ENCODE results near the gene NRM.
"Not testable (repeated sequence)": the region's sequence is repeated elsewhere in the genome, so short reads cannot be mapped to it uniquely, and the experiment has no call there.

NRM gene, protein sequence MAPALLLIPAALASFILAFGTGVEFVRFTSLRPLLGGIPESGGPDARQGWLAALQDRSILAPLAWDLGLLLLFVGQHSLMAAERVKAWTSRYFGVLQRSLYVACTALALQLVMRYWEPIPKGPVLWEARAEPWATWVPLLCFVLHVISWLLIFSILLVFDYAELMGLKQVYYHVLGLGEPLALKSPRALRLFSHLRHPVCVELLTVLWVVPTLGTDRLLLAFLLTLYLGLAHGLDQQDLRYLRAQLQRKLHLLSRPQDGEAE

DNA sequence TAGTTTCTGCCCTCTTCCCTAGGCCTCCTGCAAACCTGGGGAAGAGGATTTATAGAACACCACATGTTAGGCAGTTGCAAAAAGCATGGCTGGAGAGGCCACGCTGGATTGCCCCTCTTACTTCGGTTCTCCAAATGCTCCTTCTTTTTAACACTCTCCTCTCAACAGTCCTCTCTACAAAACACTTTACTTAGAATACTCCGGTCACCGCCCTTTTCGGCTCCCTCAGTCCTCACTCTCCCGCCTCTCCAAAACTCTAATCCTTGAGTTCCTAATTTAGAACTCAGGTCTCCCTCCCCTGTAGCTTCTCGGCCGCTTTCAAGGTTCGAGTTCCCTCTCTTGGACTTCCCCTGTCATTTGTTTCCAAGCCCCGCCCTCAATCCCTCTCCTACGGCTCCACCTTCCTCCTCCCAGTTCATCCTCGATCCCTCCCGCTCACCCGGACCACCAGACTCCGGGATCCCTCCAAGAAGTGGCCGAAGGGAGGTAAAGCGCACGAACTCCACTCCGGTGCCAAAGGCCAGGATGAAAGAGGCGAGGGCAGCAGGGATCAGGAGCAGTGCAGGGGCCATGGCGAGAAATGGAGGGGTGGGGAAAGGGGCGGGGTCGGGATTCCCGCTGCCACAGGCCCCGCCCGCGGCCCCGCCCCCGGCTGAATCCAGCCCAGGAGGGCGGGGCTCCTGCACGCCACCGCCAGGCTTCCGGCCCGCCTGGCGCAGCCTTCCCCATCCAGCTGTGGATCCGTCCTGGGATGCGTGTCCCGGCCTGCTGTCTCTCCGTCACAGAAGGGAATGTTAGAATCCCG is at the start of gene NRM:
TSS of gene NRM (minus strand) at position 582 of the 805 bp plus-strand sequence. CDS start at position 572, 10 bp downstream.
- peak; percentile 78 for DNase-seq (ENCODE audit: low read depth)

DNA sequence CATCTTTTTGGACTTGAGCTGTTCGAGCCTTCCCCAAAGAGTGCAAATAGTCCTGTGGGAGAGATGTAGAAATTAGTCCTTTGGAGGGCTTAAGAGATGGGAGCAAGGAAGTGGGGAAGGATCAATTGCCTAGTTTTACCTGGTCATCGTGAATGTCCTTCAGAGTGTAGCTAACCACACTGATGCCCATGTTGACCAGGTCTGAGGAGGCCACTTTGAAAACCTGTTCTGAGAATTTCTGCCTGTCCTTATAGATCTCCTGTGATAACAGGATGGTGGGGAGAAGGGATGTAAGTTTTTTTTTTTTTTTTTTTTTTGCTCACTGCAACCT is 49.7 kb upstream of the NRM start:
- DNase-seq (ENCODE audit: low read depth), result no peak

GRCh38 chr6:30738532-30738931 is 47.7 kb upstream of the NRM start:
- DNase-seq (ENCODE audit: low read depth), result no peak

DNA sequence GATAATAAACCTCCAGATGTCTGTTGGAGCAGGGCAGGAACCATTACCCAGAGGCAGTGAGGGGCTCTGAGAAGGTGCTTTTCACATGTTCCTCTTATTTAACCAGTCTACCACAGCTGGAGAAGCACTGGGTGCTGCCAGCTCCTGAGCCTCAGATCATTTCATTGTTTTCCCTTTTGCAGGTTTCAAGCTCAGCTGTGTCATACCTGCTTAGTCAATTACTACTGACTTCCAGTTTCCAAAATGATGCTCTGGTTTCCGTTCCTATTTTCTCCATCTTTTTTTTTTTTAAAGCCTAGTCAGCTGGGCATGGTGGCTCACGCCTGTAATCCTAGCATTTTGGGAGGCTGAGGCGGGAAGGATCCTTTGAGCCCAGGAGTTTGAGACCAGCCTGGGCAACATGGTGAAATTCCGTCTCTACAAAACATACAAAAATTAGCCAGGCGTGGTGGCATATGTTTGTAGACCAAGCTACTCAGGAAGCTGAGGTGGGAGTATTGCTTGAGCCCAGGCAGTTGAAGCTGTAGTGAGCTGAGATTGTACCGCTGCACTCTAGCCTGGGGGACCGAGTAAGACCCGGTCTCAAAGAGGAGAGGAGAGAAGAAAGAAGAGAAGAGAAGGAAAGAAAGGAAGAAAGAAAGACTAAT is 45.0 kb upstream of the NRM start:
- no peak for DNase-seq (ENCODE audit: low read depth)

- no peak for DNase-seq (ENCODE audit: low read depth)
These were observed 41.6 kb upstream of the NRM start for GRCh38 chr6:30732237-30732943.

DNA sequence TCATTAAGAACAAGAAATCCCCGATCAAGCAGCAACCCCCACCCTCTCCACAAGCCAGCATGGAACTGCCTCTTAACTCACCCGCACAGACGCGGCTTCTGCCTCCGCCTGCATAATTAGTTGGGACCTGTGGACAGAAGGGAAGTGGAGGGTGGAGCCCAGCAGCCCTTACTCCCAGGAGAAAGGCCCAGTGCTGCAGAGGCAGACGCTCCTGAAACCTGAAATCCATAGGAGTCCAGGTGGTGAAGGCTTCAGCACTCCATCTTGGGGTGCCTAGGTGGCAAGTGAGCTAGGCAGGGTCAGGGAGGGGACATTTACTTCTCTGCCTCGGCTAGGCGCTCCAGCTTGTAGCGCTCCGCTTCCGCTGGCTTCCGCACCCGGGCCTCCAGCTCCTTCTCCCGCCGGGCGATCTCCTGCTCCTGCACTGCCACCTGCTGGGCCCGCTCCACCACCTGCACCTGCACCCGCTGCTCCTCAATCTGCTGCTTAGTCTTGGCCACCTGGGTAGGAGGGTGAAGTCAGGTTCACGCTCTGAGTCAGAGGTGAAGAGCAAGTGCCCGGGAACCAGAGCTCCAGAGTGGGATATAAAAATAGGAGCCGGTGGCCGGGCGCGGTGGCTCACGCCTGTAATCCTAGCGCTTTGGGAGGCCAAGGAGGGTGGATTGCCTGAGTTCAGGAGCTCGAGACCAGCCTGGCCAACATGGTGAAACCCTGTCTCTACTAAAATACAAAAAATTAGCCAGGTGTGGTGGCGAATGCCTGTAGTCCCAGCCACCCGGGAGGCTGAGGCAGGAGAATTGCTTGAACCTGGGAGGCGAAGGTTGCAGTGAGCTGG is 40.0 kb upstream of the NRM start:
- no peak for DNase-seq (ENCODE audit: low read depth)

DNA sequence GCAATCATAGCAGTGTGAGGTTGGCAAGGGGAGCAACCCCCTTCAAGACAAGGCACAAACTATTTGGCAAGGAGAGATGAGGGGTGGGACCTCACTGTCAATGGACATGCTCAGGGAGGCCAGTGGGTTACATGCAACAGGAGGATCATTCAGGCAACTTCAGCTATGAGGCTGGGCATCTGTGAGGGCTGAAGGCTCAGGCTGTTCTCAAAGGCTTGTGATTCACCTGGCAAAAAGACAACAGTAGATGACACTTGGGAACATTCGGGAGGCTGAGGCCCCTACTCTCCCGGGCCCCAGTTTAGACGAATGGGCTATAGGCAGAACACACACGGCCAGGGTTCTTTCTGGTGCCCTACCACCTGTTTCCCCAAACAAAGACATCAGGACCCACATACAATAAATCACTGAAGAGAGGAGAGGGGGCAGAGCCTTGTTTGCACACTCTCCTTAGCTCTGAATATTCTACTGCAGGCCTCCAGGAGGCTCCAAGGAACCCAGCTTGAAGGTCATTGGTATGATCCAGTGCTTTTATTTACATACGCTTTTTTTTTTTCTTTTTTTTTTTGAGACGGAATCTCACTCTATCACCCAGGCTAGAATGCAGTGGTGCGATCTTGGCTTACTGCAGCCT is 37.3 kb upstream of the NRM start:
- no peak for DNase-seq (ENCODE audit: low read depth)

DNA sequence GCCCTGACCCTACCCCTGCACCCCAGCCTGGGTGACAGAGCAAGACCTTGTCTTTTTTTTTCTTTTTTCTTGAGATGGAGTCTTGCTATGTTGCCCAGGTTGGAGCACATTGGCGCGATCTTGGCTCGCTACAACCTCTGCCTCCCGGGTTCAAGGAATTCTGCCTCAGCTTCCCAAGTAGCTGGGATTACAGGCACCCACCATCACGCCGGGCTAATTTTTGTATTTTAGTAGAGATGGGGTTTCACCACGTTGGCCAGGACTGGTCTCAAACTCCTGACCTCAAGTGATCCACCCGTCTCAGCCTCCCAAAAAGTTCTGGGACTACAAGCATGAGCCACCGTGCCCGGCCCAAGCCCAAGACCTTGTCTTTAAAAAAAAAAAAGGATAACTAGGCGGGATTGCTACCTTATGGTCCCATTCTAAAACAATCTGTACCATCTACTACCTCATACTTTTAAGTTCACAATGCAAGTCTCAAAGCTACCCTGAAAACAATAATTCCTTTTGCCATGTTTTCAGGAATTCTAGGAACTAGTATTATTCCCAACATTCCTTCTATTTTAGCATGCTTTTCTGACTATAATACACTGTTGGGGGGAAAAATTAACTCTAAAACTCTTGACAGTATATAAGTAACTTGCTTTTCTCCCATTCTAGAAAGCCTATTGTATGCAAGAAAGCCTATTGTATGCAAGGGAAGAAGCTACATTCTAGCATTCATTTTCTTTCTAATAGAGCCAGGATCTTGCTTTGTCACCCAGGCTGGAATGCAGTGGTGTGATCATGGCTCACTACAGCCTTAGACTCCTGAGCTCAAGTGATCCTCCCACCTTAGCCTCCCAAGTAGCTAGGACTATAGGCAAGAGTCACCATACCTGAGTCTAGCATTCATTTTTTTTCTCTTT is 36.0 kb upstream of the NRM start:
- DNase-seq (ENCODE audit: low read depth), result no peak

DNA sequence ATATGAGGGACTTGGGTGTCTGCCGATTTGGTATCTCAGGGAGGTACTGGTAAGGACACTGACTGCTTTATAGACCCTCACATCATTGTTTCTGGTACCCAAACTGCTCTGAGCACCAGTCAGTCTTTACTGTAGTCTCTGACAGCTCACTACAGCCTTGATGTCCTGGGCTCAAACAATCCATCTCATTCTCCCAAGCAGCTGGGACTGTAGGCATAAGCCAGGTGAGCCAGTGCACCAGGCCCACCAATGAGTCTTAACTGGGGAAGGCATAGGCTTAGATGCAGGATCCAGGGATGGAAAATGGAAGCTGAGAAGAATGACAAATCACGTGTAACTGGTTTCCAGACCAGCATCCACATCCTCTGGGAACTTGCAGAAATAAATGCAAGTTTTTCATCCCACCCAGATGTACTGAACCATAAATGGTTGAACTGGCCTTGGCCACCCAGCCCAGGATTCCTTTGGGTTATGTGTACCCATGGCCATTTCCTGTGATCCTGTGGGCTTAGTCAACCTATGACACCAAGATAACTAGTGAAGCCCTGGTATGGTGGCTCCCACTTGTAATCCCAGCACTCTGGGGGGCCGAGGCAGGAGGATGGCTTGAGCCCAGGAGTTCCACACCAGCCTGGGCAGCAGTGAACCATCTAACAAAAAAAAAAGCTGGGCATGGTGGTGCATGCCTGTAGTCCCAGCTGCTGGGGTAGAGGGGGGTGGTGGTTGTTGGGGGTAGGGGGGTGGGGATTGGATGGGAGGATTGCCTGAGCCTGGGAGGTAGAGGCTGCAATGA is 35.1 kb upstream of the NRM start:
- no peak for DNase-seq (ENCODE audit: low read depth)

DNA sequence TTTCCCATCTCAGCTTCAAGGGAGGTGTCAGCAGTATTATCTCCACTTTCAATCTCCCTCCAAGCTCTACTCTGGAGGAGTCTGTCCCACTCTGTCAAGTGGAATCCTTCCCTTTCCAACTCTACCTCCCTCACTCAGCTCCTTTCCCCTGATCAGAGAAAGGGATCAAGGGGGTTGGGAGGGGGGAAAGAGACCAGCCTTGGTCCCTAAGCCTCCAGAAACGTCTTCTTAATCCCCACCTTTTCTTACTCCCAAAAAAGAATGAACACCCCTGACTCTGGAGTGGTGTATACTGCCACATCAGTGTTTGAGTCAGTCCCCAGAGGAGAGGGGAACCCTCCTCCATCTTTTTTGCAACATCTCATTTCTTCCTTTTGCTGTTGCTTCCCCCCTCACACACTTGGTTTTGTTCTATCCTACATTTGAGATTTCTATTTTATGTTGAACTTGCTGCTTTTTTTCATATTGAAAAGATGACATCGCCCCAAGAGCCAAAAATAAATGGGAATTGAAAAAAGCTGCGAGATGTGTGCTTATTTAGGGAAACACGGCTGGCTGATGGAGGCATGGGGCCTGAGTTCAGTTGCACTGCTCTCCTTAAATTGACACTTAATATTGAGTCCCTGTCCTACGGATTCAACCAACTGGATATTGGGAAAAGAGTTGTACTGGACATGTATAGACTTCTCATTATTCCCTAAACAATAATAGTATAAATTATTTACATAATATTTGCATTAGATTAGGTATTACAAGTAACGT is 34.3 kb upstream of the NRM start:
- no peak for DNase-seq (ENCODE audit: low read depth)

DNA sequence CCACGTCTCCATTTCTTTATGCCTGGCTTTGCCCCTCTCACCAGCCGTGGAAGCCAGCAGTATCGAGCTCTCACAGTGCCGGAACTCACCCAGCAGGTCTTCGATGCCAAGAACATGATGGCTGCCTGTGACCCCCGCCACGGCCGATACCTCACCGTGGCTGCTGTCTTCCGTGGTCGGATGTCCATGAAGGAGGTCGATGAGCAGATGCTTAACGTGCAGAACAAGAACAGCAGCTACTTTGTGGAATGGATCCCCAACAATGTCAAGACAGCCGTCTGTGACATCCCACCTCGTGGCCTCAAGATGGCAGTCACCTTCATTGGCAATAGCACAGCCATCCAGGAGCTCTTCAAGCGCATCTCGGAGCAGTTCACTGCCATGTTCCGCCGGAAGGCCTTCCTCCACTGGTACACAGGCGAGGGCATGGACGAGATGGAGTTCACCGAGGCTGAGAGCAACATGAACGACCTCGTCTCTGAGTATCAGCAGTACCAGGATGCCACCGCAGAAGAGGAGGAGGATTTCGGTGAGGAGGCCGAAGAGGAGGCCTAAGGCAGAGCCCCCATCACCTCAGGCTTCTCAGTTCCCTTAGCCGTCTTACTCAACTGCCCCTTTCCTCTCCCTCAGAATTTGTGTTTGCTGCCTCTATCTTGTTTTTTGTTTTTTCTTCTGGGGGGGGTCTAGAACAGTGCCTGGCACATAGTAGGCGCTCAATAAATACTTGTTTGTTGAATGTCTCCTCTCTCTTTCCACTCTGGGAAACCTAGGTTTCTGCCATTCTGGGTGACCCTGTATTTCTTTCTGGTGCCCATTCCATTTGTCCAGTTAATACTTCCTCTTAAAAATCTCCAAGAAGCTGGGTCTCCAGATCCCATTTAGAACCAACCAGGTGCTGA is 33.3 kb upstream of the NRM start:
- not testable (repeated sequence) for DNase-seq (ENCODE audit: low read depth)

GRCh38 chr6:30723159-30723842 is 32.5 kb upstream of the NRM start:
- not testable (repeated sequence) for DNase-seq (ENCODE audit: low read depth)

- no peak for DNase-seq (ENCODE audit: low read depth)
These were observed 31.7 kb upstream of the NRM start for GRCh38 chr6:30722280-30723112.

DNA sequence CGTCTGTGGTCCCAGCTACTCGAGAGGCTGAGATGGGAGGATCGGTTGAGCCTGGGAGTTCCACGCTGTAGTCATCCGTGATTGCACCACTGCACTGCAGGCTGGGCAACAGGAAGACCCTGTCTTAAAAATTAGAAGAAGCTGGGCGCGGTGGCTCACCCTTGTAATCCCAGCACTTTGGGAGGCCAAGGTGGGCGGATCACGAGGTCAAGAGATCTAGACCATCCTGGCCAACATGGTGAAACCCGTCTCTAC is 31.2 kb upstream of the NRM start:
- not testable (repeated sequence) for DNase-seq (ENCODE audit: low read depth)

- peak; percentile 80 for DNase-seq (ENCODE audit: low read depth)
These were observed 30.6 kb upstream of the NRM start for GRCh38 chr6:30721198-30722024.
